ENCODE data around the gene TMA7B.
"Not testable (repeated sequence)": the region's sequence is repeated elsewhere in the genome, so short reads cannot be mapped to it uniquely, and the experiment has no call there.

Gene TMA7B

DNA sequence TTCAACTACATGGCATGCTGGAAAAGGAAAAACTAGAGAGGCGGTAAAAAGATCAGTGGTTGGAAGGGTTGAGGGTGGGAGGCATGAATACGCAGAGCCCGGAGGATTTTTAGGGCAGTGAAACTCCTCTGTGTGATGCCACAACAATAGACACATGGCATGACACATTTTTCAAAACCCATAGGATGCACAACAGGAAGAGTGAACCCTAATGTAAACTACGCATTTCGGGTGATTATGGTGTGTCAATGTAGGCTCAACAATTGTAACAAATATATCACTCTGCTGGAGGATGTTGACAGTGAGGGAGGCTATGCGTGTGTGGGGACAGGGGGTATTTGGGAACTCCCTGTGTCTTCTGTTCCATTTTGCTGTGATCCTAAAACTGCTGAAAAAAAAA, 18.9 kb downstream of the TMA7B start:
- no peak overlapping the region for H3K4me3 ChIP-seq (ENCODE audit: low read depth, low read length)

DNA sequence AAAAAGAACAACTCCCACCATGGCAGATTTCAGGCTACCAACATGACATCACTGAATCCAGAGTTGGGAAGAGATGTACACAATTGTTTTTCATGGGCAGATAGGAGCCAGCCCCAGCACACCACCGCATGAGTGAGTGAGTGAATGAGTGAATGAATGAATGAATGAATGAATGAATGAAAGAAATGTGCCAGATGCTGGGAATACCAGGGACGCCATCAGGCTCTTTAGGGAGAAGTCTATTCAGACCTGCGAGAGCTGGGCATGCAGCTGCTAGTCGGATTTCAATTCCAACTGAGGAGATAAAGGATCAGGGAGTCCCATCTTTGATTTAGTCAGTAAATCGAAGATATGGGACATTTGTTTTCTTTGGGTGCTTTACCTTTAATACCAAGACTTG, 19.3 kb downstream of the TMA7B start:
- H3K4me3 ChIP-seq (ENCODE audit: low read depth, low read length) = no peak overlapping the region

- no peak overlapping the region for H3K4me3 ChIP-seq (ENCODE audit: low read depth, low read length)
Measured at GRCh38 chr22:39980596-39980995, 20.4 kb downstream of the TMA7B start.

DNA sequence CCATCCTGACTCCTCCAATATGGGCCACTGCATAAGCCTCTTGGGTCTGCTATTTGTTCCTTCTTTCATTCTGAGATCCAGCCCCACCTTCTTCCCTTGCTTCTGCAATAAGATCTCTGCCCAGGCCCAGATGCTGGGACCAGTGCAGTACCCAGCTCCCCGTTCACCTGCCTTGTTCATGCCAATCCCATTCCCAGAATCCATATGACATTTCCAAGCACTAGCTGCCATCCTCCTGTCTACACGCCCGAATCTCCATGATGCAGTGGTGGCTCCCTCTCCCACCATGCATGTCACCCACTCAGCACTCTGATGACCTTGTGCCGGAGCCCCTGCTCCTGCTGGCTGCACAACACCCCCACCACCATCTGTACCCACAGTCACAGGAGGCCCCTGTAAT, 23.1 kb downstream of the TMA7B start:
- H3K4me3 ChIP-seq (ENCODE audit: low read depth, low read length) = no peak overlapping the region

- H3K4me3 ChIP-seq (ENCODE audit: low read depth, low read length) = no peak overlapping the region
Measured at GRCh38 chr22:39984006-39984405, 23.8 kb downstream of the TMA7B start.

DNA sequence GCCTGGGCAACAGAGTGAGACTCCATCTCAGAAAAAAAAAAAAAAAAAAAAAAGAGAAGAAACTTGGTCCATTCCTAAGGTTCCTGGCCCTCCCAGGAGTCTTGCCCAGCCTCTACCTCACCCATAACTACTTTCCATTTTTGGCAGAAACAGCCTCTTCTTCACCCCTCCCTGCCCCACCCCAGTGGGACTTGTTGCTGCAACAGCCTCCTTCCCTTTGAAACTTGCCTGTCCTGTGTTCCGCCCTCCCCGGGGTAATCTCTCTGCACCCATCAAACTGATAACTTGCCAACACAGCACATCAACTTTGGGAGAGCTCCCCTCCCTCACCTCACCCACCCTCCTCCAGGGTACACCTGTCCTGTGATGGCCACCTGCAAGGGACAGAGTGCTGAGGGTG, 24.5 kb downstream of the TMA7B start:
- H3K4me3 ChIP-seq (ENCODE audit: low read depth, low read length) = no peak overlapping the region

DNA sequence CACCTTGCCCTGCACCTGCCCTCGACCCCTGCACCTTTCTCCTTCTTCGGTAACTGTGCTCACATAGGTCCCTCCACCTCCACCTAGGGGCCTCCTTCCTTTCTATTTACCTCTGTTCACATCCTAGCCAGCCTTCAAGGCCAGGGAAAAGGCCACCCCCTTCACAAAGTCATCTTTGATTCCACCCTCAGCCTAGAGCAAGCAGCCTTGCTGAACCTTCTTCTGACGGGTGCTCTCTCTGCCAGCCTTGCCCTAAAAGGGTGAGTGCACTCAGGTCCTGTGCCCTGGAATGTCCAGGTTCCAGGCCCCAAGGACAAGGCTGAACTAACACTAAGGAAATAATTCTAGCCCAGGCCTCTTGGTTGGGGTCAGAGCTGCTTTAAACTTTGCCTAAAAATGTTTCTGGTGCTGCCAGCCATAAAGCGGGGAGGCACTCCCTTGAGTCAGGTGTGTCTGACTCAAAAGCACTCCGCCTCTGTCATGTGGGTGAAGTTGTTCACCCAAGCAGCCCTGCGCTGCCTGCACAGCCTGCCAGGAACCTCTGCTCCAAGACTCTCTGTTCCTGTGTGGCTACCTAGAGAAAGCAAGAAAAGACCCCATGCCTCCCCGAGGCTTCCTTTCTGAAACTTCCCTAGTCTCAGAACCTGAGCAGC, 25.3 kb downstream of the TMA7B start:
- no peak overlapping the region for H3K4me3 ChIP-seq (ENCODE audit: low read depth, low read length)

DNA sequence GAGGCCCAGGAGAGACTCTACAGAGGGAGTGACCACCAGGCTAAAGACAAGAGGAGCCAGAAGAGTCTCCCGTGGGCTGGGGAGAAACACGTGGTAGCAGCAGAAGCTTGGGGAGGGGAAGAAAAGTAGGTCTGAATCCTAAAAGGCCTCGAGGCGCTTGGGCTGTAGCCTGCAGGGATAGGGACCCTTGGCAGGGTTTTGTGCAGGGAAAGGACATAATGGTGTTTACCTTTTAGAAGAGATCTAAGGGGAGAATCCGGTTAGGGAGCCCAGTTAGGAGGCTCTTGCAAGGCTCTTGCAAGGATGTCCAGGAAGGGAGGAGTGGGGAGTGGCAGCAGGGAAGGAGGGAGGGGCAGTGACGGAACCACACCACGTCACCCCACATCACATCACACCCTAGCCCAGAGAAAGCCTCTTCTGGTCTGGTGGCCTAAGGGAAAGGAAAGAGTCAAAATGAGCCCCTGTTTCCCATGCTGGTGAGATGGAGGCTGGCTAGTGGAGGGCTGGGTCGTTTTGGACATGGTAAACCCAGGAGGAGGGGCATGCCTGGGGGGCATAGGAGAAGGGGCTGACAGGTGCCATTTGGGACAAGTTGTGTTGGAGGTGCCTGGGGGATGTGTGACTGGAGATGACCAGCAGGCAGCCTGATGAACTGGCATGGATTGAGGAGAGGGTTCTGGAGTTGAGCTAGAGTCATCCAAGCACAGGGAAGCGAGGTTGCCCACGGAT, 28.4 kb downstream of the TMA7B start:
- no peak overlapping the region for H3K4me3 ChIP-seq (ENCODE audit: low read depth, low read length)

GRCh38 chr22:39989633-39990032, 29.4 kb downstream of the TMA7B start:
- no peak overlapping the region for H3K4me3 ChIP-seq (ENCODE audit: low read depth, low read length)

GRCh38 chr22:39990686-39991085, 30.5 kb downstream of the TMA7B start:
- no peak overlapping the region for H3K4me3 ChIP-seq (ENCODE audit: low read depth, low read length)

GRCh38 chr22:39991159-39991860, 31.1 kb downstream of the TMA7B start:
- no peak overlapping the region for H3K4me3 ChIP-seq (ENCODE audit: low read depth, low read length)

DNA sequence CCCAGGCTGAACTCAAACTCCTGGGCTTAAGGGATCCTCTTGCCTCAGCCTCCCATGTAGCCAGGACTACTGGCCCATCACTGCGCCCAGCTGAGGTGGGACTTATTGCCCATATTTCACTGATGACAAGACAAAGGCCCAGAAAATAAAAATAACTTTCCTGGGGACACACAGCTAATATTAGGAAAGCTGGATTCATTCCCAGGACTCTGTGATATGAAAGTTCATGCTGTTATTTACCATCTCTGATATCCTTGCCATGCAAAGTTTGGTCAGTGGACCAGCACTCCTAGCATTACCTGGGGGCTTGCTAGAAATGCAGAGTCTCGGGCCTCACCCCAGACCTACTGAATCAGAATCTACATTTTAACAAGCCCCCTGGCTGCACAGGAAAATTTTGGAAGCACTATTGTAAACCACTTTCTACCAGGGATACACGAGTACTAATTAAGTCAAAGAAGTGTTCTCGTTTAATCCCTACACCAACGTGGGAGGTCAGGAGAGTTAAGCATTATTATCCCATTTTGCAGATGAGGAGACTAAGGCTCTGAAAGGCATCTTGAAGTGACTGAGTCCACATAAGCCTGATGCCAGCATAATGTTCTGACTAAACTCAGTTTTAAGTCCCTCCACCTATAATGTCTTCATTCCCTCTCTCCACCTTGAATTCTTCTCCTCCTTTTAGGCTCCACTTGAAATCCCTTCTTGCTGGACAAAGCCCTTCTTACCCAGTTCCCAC, 32.1 kb downstream of the TMA7B start:
- no peak overlapping the region for H3K4me3 ChIP-seq (ENCODE audit: low read depth, low read length)

- H3K4me3 ChIP-seq (ENCODE audit: low read depth, low read length) = not testable (repeated sequence)
Measured at GRCh38 chr22:39992894-39993293, 32.7 kb downstream of the TMA7B start.

GRCh38 chr22:39994041-39994565, 33.9 kb downstream of the TMA7B start:
- H3K4me3 ChIP-seq (ENCODE audit: low read depth, low read length) = peak overlapping the region; percentile 14

GRCh38 chr22:39994566-39995392, 34.6 kb downstream of the TMA7B start, which contains the start of gene FAM83F:
Gene FAM83F (plus strand): TSS chr22:39994954. CDS start chr22:39995043, 89 bp downstream.
- H3K4me3 ChIP-seq (ENCODE audit: low read depth, low read length) = peak within 1 kb of the TSS; percentile 69

DNA sequence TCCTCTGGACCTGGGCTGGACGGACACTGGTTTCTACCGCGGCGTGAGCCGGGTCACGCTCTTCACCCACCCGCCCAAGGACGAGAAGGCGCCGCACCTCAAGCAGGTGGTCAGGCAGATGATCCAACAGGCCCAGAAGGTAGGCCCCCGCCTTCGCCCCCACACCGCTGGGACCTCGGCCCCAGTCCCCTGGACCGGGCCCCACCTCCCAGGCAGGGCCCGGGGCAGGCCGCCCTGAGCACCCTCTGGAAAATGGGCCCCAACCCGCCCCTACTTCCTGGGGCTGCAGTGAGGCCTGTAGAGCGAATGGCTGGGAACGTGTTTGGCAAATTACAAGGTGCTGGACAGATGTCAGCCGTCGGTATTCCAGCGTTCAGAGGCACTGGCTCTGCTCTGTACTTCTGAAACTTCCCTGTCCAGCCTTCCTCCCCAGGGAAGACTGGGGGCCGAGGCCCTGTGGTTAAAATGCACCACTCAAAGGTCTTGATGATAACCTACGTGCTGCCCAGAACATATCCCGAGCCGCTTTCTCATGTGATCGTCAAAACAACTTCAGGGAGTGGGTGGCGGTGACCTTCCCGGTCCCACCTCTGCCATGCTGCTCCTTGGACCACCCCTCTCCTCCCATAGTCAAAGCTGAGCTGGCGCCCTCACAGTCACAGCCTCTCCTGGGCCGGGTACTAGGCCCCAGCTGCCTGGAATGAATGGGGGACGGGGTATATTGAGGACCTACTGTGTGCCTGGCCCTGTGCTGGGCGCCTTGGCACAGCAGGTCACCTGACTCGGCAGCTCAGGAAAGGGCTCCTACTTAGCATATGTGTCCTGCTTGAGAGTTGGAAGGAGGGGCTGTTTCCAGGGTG, 35.4 kb downstream of the TMA7B start:
- H3K4me3 ChIP-seq (ENCODE audit: low read depth, low read length) = peak overlapping the region; percentile 69

- no peak overlapping the region for H3K4me3 ChIP-seq (ENCODE audit: low read depth, low read length)
Measured at GRCh38 chr22:39996732-39997131, 36.5 kb downstream of the TMA7B start.

- H3K4me3 ChIP-seq (ENCODE audit: low read depth, low read length) = no peak overlapping the region
Measured at GRCh38 chr22:39997421-39997820, 37.2 kb downstream of the TMA7B start.

All from iPS-11a (cell line).